ENCODE results near the gene MFSD12.

Gene MFSD12

GRCh38 chr19:3518255-3518654 lies 39.1 kb downstream of the MFSD12 start:
- no peak for DNase-seq (ENCODE audit: low read depth)
- TF ChIP-seq, protein P1, sequence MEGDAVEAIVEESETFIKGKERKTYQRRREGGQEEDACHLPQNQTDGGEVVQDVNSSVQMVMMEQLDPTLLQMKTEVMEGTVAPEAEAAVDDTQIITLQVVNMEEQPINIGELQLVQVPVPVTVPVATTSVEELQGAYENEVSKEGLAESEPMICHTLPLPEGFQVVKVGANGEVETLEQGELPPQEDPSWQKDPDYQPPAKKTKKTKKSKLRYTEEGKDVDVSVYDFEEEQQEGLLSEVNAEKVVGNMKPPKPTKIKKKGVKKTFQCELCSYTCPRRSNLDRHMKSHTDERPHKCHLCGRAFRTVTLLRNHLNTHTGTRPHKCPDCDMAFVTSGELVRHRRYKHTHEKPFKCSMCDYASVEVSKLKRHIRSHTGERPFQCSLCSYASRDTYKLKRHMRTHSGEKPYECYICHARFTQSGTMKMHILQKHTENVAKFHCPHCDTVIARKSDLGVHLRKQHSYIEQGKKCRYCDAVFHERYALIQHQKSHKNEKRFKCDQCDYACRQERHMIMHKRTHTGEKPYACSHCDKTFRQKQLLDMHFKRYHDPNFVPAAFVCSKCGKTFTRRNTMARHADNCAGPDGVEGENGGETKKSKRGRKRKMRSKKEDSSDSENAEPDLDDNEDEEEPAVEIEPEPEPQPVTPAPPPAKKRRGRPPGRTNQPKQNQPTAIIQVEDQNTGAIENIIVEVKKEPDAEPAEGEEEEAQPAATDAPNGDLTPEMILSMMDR (IDR thresholded peaks at IDR 0.05; ENCODE audit: control insufficient read depth, insufficient read depth, low read depth, low read length, missing control alignments): no peak
- H3K4me3 ChIP-seq (ENCODE audit: control insufficient read depth, low read depth, low read length): no peak overlapping the region

GRCh38 chr19:3517638-3518037 lies 39.7 kb downstream of the MFSD12 start:
- no peak for DNase-seq (ENCODE audit: low read depth)
- H3K4me3 ChIP-seq (ENCODE audit: control insufficient read depth, low read depth, low read length): no peak overlapping the region
- TF ChIP-seq, protein P1 (IDR thresholded peaks at IDR 0.05; ENCODE audit: control insufficient read depth, insufficient read depth, low read depth, low read length, missing control alignments): no peak

GRCh38 chr19:3516675-3517207 lies 40.6 kb downstream of the MFSD12 start:
- TF ChIP-seq, protein P1 (IDR thresholded peaks at IDR 0.05; ENCODE audit: control insufficient read depth, insufficient read depth, low read depth, low read length, missing control alignments): no peak
- no peak overlapping the region for H3K4me3 ChIP-seq (ENCODE audit: control insufficient read depth, low read depth, low read length)
- no peak for DNase-seq (ENCODE audit: low read depth)

DNA sequence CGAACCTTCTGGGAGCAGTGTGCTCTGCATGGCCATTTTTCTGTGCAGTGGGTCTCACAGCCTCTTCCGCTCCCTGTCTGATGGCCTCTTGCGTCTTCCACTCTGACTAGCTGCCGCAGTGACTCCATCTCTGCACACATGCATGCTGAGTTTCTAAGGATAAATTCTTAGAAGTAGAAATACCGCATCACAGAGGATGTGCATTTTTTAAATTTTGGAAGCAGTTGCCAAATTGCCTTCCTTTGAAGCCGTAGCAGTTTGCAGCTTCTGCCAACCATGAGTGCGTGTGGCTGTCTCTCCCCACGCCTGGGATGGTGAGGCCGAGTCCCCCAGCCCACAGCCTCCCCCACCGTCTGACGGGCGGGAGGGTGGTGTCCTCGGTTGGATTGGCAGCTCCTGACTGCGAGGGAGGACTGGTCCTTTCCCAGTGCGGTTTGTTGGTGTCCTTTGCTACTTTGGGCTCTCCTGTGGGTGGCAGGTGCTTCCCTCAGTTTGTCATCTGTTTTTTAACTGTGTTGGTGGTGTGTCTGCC lies 41.4 kb downstream of the MFSD12 start:
- no peak overlapping the region for H3K4me3 ChIP-seq (ENCODE audit: control insufficient read depth, low read depth, low read length)
- no peak for DNase-seq (ENCODE audit: low read depth)
- TF ChIP-seq, protein P1 (IDR thresholded peaks at IDR 0.05; ENCODE audit: control insufficient read depth, insufficient read depth, low read depth, low read length, missing control alignments): no peak

DNA sequence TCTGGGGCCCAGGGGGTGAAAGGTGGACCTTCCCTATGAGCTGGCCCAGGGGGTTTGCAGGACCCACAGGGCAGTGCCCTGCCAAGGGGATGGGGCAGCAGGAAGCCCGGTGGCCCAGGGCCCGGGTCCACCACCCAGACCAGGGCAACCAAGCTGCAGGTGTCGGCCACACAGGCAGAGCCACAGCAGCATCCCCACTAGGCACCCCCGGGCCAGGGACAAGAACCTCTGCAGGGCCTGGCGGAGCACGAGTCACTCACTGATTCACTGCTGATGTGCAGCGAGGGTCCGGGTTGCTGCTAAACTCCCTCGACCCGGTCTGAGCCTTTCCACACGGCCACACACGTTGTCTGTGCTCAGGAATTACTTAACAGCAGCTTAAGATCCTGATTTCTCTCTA lies 42.5 kb downstream of the MFSD12 start:
- TF ChIP-seq, protein P1 (IDR thresholded peaks at IDR 0.05; ENCODE audit: control insufficient read depth, insufficient read depth, low read depth, low read length, missing control alignments): no peak
- no peak overlapping the region for H3K4me3 ChIP-seq (ENCODE audit: control insufficient read depth, low read depth, low read length)
- no peak for DNase-seq (ENCODE audit: low read depth)

DNA sequence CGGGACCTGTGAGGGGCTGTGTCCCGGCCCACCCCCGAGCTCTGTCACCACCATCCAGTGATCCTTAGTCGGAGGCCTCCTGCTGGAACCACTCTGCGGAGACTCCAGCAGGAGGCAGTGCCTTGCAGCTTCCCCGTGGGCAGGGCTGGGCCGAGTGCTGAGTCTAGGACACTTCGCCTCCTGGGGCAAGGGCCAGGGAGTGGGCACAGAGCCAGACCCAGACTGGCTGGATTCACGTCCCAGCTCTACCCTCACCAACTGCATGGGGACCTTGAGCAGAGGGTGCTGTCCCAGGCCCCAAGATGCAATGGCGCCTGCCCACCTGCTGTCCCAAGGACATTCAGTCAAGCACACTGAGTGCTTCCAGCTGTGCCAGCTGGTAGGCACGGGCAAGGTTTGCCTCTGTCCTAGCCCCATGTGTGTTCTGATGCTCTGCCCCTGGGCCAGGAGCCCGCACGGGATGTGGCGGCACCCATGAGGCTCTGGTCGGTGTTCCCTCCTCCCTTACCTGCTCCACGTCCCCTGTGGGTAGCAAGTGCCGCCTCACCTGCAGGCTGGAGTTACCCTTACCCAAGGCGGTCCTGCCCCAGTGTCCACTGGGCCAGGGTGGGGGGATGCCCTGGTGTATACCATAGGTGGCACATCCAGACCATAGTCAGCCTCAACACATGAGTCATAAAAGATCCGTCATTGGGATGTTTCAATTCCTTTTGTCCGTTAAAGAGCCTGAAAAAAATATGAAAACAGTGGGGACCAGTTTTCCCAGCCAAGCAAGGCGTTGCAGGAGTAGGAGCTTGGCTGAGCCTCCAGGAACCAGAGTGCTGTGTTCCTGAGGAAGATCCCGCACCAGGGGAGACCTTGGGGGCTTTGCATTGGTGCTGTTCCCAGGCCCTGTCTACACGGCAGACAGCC lies 43.9 kb downstream of the MFSD12 start:
- TF ChIP-seq, protein P1 (IDR thresholded peaks at IDR 0.05; ENCODE audit: control insufficient read depth, insufficient read depth, low read depth, low read length, missing control alignments): no peak
- no peak for DNase-seq (ENCODE audit: low read depth)
- H3K4me3 ChIP-seq (ENCODE audit: control insufficient read depth, low read depth, low read length): no peak overlapping the region

All from AG09309 (cell line).